ENCODE results near the gene ADAMTS16. TPM values are rescaled to one million over a fixed set of nuclear protein-coding genes. Genes with fewer than 3 reads are reported as not detected.

ADAMTS16 gene
- total and polyA plus RNA-seq, 9 of the 15 experiments (the other 6 are each of a cell fraction or from before 2014, with no cell fraction given) = not detected

- TF ChIP-seq RBM17 (IDR thresholded peaks at IDR 0.05; ENCODE audit: borderline replicate concordance, low read depth, low read length) (no peak), HOMEZ (CRISPR knock-in tag; IDR thresholded peaks at IDR 0.05) (no peak), ZNF76 (CRISPR knock-in tag; IDR thresholded peaks at IDR 0.05; ENCODE audit: borderline replicate concordance) (no peak), LCOR (CRISPR knock-in tag; IDR thresholded peaks at IDR 0.05) (no peak), BRD4 (IDR thresholded peaks at IDR 0.05) (no peak), ZNF324 (CRISPR knock-in tag; IDR thresholded peaks at IDR 0.05) (no peak), ZNF79 (CRISPR knock-in tag; IDR thresholded peaks at IDR 0.05; ENCODE audit: low read depth) (no peak), FOSL1 (tag; conservative IDR thresholded peaks at IDR 0.05) (peak; percentile 92), HNRNPUL1 (IDR thresholded peaks at IDR 0.05; ENCODE audit: low read length) (no peak), JUN (IDR thresholded peaks at IDR 0.05; ENCODE audit: borderline replicate concordance, low read depth, low read length) (peak; percentile 81), JUN (CRISPR knock-in tag; IDR thresholded peaks at IDR 0.05; ENCODE audit: borderline replicate concordance) (no peak), PPARD (CRISPR knock-in tag; IDR thresholded peaks at IDR 0.05) (no peak), FOXJ2 (tag; IDR thresholded peaks at IDR 0.05) (no peak), ZBTB11 (CRISPR knock-in tag; IDR thresholded peaks at IDR 0.05) (no peak), ARID2 (IDR thresholded peaks at IDR 0.05) (no peak), ZNF436 (CRISPR knock-in tag; IDR thresholded peaks at IDR 0.05) (no peak)
Measured at GRCh38 chr5:5350101-5350500, 210.0 kb downstream of the ADAMTS16 start (continued).
